Fibroblast of lung (primary cell): ENCODE data around the gene LTF. TPM values are rescaled to one million over a fixed set of nuclear protein-coding genes. Genes with fewer than 3 reads are reported as not detected.
A peak's percentile ranks its signal among the peaks of the same experiment; 100 is the strongest.

Experiments used
- DNase-seq, 2 donors: peaks; one replicate each; pipeline versions ENCODE4 v3.0.0 to v3.0.0-alpha.2; 2010; ENCODE audit warnings: low read depth in 2 of 2
- H2AFZ ChIP-seq: 2 replicates; pipeline ENCODE4 v1.5.1; 2012; ENCODE audit warnings: low read length, control low read depth, inconsistent platforms
- H3K27ac ChIP-seq: 2 replicates; pipeline ENCODE4 v1.5.1; 2011; ENCODE audit warnings: low read length, control low read depth; ENCODE audit not compliant: insufficient read depth
- H3K27me3 ChIP-seq: 2 replicates; pipeline ENCODE4 v1.5.1; 2011; ENCODE audit warnings: mild to moderate bottlenecking, low read length; ENCODE audit not compliant: control insufficient read depth, insufficient read depth
- H3K36me3 ChIP-seq: 2 replicates; pipeline ENCODE4 v1.5.1; 2011; ENCODE audit warnings: low read length; ENCODE audit not compliant: control insufficient read depth, insufficient read depth
- H3K4me1 ChIP-seq: 2 replicates; pipeline ENCODE4 v1.5.1; 2011; ENCODE audit warnings: low read length; ENCODE audit not compliant: control insufficient read depth, insufficient read depth; ENCODE audit errors: extremely low read depth
- H3K4me2 ChIP-seq: 2 replicates; pipeline ENCODE4 v1.5.1; 2011; ENCODE audit warnings: low read length, control low read depth; ENCODE audit not compliant: insufficient read depth; ENCODE audit errors: extremely low read depth
- H3K4me3 ChIP-seq, 4 experiments: fragments of 200-600 bp in 1 of 4; sonication (generic) in 1 of 4; replicated peaks in 1 of 4; 2 replicates each; pipeline ENCODE4 v1.5.1; 2011 to 2016; ENCODE audit warnings: low read length in 4 of 4, low read depth in 3 of 4, mild to moderate bottlenecking in 3 of 4, control low read depth in 2 of 4, inconsistent platforms in 1 of 4, mixed read lengths in 1 of 4; ENCODE audit not compliant: insufficient read depth in 1 of 4; ENCODE audit errors: control extremely low read depth in 1 of 4
- H3K79me2 ChIP-seq: 2 replicates; pipeline ENCODE4 v1.5.1; 2012; ENCODE audit warnings: mild to moderate bottlenecking, low read length, inconsistent platforms; ENCODE audit not compliant: control insufficient read depth, insufficient read depth
- H3K9ac ChIP-seq: 2 replicates; pipeline ENCODE4 v1.5.1; 2011; ENCODE audit warnings: mild to moderate bottlenecking, low read length, control low read depth; ENCODE audit not compliant: insufficient read depth
- H3K9me3 ChIP-seq: 2 replicates; pipeline ENCODE4 v1.5.1; 2012; ENCODE audit warnings: low read depth, low read length; ENCODE audit not compliant: control insufficient read depth, insufficient read depth
- H4K20me1 ChIP-seq: 2 replicates; pipeline ENCODE4 v1.5.1; 2011; ENCODE audit warnings: low read length; ENCODE audit not compliant: control insufficient read depth, insufficient read depth; ENCODE audit errors: extremely low read depth
- EZH2 ChIP-seq: IDR thresholded peaks from 2 replicates; pipeline ENCODE4 v1.5.1; 2012; ENCODE audit warnings: low read length, control low read depth, mild to moderate bottlenecking; ENCODE audit errors: missing control alignments
- polyA plus RNA-seq, 2 donors: library from polyadenylated mRNA; depleted of rRNA in 1 of 2; stranded (reverse) in 1 of 2; unstranded in 1 of 2; fragments of >200 nt; gene quantifications; 2 replicates each; pipeline ENCODE4 v1.2.1, GENCODE V29; 2011 to 2012; ENCODE audit warnings: missing spikeins in 1 of 2
- total RNA-seq: library from RNA; depleted of rRNA; stranded (reverse); fragments of >200 nt; gene quantifications from 2 replicates; pipeline ENCODE4 v1.2.1, GENCODE V29; 2014
- TF ChIP-seq, protein P1 (sequence below), 2 donors: IDR thresholded peaks in 1 of 2; conservative IDR thresholded peaks in 1 of 2; 1 replicate in 1 of 2; 2 replicates in 1 of 2; pipeline ENCODE4 v1.5.1; 2011 to 2012; ENCODE audit warnings: low read length in 2 of 2, control low read depth in 1 of 2, inconsistent platforms in 1 of 2, low read depth in 1 of 2, mild to moderate bottlenecking in 1 of 2

LTF gene
- total and polyA plus RNA-seq, 2 donors (not counting 1 experiment from before 2014, with no cell fraction given): not detected

DNA sequence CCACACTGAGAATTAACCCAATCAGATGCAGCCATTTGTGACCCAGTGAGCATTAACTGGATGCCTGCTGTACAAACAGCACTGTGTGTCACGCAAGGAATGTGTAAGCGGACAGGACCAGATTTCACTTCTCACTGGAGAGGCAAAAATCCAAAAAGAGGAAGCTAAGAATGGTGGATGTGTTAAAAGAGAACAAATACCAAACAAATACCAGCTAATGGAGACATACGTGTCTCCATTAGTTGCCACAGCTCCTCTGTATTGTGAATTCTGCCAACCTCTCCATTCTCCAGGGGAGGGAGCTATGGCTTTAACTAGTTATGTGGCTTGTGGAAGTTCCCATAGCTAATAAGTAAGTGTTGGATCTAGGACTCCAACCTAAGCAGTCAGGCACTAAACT lies 2.6 kb downstream of the LTF start:
- H3K4me1 ChIP-seq: no peaks in the 10 kb centered on the region
- H3K36me3 ChIP-seq: no peaks in the 10 kb centered on the region

DNA sequence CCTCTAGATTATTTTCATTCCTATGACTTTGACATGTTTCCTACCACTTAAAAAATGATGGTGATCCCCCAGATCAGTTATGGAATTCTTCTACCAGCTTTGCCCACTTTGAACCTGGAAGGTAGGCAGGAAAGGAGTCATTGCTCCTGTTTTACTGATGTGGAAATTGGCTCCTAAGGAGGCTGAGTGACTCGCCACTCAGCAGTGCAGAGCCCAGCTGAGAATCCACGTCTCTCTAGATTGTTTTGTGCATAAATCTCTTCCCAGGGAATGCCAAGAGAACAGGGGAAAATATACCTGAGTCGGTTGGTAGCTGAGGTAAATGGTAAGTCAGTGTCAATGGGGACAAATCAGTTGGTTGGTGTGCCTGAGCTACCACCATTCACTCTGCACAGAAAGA lies 4.7 kb downstream of the LTF start:
- Histone ChIP-seq H3K4me2 (no peak overlapping the region), H3K27me3 (peaks cover 16% of the 10 kb centered on the region), H4K20me1 (no peaks in the 10 kb centered on the region), H3K4me1 (no peaks in the 10 kb centered on the region), H3K4me3 (no peak overlapping the region), H3K9ac (no peak overlapping the region), H3K79me2 (no peaks in the 10 kb centered on the region), H3K36me3 (no peaks in the 10 kb centered on the region), H3K9me3 (no peaks in the 10 kb centered on the region), H3K27ac (no peak overlapping the region), H2AFZ (no peak overlapping the region)
- DNase-seq: no peak
- TF ChIP-seq, protein P1, sequence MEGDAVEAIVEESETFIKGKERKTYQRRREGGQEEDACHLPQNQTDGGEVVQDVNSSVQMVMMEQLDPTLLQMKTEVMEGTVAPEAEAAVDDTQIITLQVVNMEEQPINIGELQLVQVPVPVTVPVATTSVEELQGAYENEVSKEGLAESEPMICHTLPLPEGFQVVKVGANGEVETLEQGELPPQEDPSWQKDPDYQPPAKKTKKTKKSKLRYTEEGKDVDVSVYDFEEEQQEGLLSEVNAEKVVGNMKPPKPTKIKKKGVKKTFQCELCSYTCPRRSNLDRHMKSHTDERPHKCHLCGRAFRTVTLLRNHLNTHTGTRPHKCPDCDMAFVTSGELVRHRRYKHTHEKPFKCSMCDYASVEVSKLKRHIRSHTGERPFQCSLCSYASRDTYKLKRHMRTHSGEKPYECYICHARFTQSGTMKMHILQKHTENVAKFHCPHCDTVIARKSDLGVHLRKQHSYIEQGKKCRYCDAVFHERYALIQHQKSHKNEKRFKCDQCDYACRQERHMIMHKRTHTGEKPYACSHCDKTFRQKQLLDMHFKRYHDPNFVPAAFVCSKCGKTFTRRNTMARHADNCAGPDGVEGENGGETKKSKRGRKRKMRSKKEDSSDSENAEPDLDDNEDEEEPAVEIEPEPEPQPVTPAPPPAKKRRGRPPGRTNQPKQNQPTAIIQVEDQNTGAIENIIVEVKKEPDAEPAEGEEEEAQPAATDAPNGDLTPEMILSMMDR (conservative IDR thresholded peaks at IDR 0.05 in 1 of 2, IDR thresholded peaks at IDR 0.05 in 1 of 2; ENCODE audit: low read depth in 1 of 2, low read length in 2 of 2): no peak
- no peak for TF ChIP-seq EZH2

More for the DNA sequence above, 2.6 kb downstream of the LTF start:
- Histone ChIP-seq H3K4me2 (no peak overlapping the region), H3K9ac (no peak overlapping the region), H3K79me2 (no peaks in the 10 kb centered on the region), H2AFZ (no peak overlapping the region), H3K4me3 (no peak overlapping the region), H3K27me3 (peaks cover 22% of the 10 kb centered on the region), H3K9me3 (no peaks in the 10 kb centered on the region), H3K27ac (no peak overlapping the region), H4K20me1 (no peaks in the 10 kb centered on the region)
- TF ChIP-seq, protein P1 (conservative IDR thresholded peaks at IDR 0.05 in 1 of 2, IDR thresholded peaks at IDR 0.05 in 1 of 2; ENCODE audit: low read depth in 1 of 2, low read length in 2 of 2): no peak
- no peak for TF ChIP-seq EZH2
- peak in 1 of 2 donors; percentile 10 for DNase-seq

DNA sequence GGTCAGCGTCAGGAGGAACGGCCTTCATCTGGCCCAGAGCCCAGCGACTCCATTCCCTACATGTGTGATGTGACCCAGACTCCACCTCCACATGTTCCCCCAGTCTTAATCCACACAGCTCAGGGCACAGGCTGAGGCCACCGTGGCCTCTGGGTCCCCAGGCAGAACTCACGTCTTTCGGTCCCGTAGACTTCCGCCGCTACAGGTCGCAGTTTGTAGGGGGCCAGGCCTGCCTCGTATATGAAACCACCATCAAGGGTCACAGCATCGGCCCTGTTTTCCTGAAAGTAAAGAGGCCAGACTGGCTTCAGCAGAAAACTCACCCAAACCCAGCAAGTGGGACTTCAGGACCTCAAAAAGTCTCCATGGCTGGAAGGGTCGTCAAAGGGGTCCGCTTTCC lies 8.6 kb downstream of the LTF start:
- no peaks in the 10 kb centered on the region for H3K79me2 ChIP-seq
- peaks cover 4% of the 10 kb centered on the region for H3K27me3 ChIP-seq
- no peak overlapping the region for H3K4me2 ChIP-seq
- no peaks in the 10 kb centered on the region for H4K20me1 ChIP-seq
- no peak overlapping the region for H3K9ac ChIP-seq
- no peaks in the 10 kb centered on the region for H3K9me3 ChIP-seq
- no peak overlapping the region for H3K4me3 ChIP-seq
- no peaks in the 10 kb centered on the region for H3K4me1 ChIP-seq
- H2AFZ ChIP-seq: no peak overlapping the region
- no peaks in the 10 kb centered on the region for H3K36me3 ChIP-seq
- no peak overlapping the region for H3K27ac ChIP-seq
- DNase-seq: no peak
- no peak for TF ChIP-seq EZH2
- TF ChIP-seq, protein P1 (conservative IDR thresholded peaks at IDR 0.05 in 1 of 2, IDR thresholded peaks at IDR 0.05 in 1 of 2; ENCODE audit: low read depth in 1 of 2, low read length in 2 of 2): no peak
